Fibroblast of mammary gland (primary cell): Measurements from ENCODE around the gene RASAL2.
A peak's percentile ranks its signal among the peaks of the same experiment; 100 is the strongest.

Source experiments
- DNase-seq: peaks from one replicate; pipeline ENCODE4 v3.0.0-alpha.2; 2010; ENCODE audit warnings: low read depth
- H3K4me3 ChIP-seq: 2 replicates; pipeline ENCODE4 v1.5.1; 2011; ENCODE audit warnings: low read depth, mild to moderate bottlenecking, low read length, moderate library complexity; ENCODE audit not compliant: control insufficient read depth
- CTCF ChIP-seq: conservative IDR thresholded peaks from 2 replicates; pipeline ENCODE4 v1.5.1; 2011; ENCODE audit warnings: low read depth, low read length, inconsistent platforms; ENCODE audit not compliant: control insufficient read depth, insufficient read depth

RASAL2 gene

GRCh38 chr1:178051071-178051470 is 42.8 kb upstream of the RASAL2 start:
- no peak for DNase-seq
- no peak overlapping the region for H3K4me3 ChIP-seq
- no peak for TF ChIP-seq CTCF

- TF ChIP-seq CTCF, result no peak
- no peak overlapping the region for H3K4me3 ChIP-seq
- DNase-seq, result peak; percentile 54
Observed at GRCh38 chr1:178052650-178053461, 41.0 kb upstream of the RASAL2 start.

GRCh38 chr1:178055093-178055492 is 38.8 kb upstream of the RASAL2 start:
- DNase-seq, result peak; percentile 48
- TF ChIP-seq CTCF, result peak; percentile 27
- no peak overlapping the region for H3K4me3 ChIP-seq

DNA sequence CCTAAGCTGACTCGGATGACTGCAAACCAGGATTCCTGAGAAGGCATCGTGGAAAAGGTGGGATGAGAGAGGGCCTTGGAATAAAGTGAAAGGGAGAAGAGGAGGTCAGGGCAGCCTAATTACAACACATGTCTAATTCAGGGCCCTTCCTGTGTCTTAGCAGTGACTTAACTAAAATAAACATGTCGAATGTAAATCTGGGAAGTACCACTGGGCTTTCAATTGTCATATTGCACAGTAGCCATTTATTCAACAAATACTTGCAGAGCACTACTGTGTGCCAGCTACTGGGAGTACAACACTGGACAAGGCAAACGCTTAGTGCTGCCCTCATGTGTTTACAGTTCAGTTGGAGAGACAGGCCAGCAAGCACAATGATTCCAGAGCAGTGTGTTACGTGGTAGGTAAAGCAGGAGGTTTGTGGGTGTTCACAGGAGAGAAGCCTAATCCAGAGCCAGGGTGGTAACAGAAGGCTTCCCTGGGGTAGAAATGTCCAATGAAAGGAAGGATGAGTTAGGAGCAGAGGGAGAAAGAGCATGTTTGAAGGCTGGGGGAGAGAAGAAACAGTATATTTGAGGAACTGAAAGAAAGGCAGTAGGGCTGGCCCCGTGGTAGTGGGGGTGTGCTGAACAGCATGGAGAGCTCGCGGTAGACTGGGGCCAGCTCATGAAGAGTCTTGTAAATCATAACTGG is 38.0 kb upstream of the RASAL2 start:
- no peak overlapping the region for H3K4me3 ChIP-seq
- peak; percentile 37 for DNase-seq
- peak; percentile 10 for TF ChIP-seq CTCF

GRCh38 chr1:178057141-178057765 is 36.7 kb upstream of the RASAL2 start:
- peak; percentile 47 for DNase-seq
- TF ChIP-seq CTCF, result no peak
- no peak overlapping the region for H3K4me3 ChIP-seq

DNA sequence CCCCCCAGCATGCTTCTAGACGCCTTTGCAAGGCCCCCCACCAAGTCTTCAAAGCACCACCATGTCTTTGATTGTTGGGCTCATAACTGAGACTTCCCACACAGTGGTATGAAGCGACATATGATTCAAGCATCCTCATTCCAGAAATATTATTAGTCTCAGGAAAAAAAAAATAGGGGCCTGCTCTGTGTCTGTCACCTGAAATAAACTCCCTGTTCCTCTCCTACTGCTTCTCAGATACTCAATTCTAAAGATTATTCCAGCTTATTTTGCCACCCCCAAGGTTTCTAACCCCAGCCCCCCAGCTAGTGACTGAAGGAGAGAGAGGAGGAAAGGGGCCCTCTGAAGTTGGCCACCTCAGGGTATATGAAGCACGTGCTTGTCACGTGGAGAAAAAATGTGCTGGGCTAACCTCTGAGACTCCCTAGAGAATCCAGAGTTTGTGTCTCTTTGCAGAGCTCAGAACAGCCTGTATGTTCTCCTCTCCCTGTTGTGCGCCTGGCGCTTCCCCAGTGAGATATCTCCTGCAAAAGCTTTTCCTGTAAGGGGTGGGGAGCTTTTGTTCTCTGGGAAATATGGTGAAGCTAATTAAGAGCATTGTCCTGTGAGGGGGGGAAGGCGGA is 35.9 kb upstream of the RASAL2 start:
- DNase-seq, result peak; percentile 91
- TF ChIP-seq CTCF, result no peak
- no peak overlapping the region for H3K4me3 ChIP-seq
